ENCODE results near the gene PRELP.

GRCh38 chr1:203526572-203526971 lies 51.0 kb downstream of the PRELP start:
- TF ChIP-seq EZH2 (IDR thresholded peaks at IDR 0.05; ENCODE audit: low read depth, low read length, severe bottlenecking), result no peak
- no peak for TF ChIP-seq CHD1 (IDR thresholded peaks at IDR 0.05; ENCODE audit: low read depth, low read length)
- TF ChIP-seq CTCF (IDR thresholded peaks at IDR 0.05; ENCODE audit: control extremely low read depth in 1 of 3, insufficient read depth in 1 of 3, low read depth in 1 of 3, low read length in 3 of 3), result no peak
- TF ChIP-seq SIN3A (conservative IDR thresholded peaks at IDR 0.05 in 1 of 2, IDR thresholded peaks at IDR 0.05 in 1 of 2; ENCODE audit: low read depth in 1 of 2, low read length in 2 of 2), result no peak
- TF ChIP-seq POLR2A (IDR thresholded peaks at IDR 0.05; ENCODE audit: control extremely low read depth in 1 of 2, low read depth in 2 of 2, low read length in 2 of 2), result no peak
- no peak for TF ChIP-seq RFX5 (IDR thresholded peaks at IDR 0.05; ENCODE audit: borderline replicate concordance, low read depth, low read length)
